Esophagus squamous epithelium (tissue), 5 donors: ENCODE data around the gene COL6A2. TPM values are rescaled to one million over a fixed set of nuclear protein-coding genes. Genes with fewer than 3 reads are reported as not detected.
"Not testable (repeated sequence)": the region's sequence is repeated elsewhere in the genome, so short reads cannot be mapped to it uniquely, and the experiment has no call there.

Experiments used
- DNase-seq: peaks from one replicate; lab custom pipeline; 2025; lab: John Stamatoyannopoulos, UW
- H3K27ac ChIP-seq, 4 donors: fragments of 200-600 bp; sonication (generic); one replicate each; pipeline ENCODE4 v1.5.1; 2016 to 2019; ENCODE audit warnings: mild to moderate bottlenecking in 1 of 4
- H3K27me3 ChIP-seq, 4 donors: fragments of 200-600 bp; sonication (generic); 1 replicate in 3 of 4; 2 replicates in 1 of 4; pipeline versions ENCODE4 v1.5.1 to v1.6.0; 2017 to 2021; ENCODE audit warnings: antibody characterized with exemption in 1 of 4
- H3K36me3 ChIP-seq, 3 donors: fragments of 200-600 bp; sonication (generic); one replicate each; pipeline ENCODE4 v1.5.1; 2016 to 2019
- H3K4me1 ChIP-seq, 3 donors: fragments of 200-600 bp; sonication (generic); one replicate each; pipeline ENCODE4 v1.5.1; 2017 to 2019
- H3K4me3 ChIP-seq, 4 donors: fragments of 200-600 bp; sonication (generic); 1 replicate in 3 of 4; 2 replicates in 1 of 4; pipeline ENCODE4 v1.5.1; 2016 to 2019; ENCODE audit warnings: mild to moderate bottlenecking in 2 of 4, moderate library complexity in 1 of 4
- H3K9me3 ChIP-seq, 3 donors: fragments of 200-600 bp; sonication (generic); one replicate each; pipeline ENCODE4 v1.5.1; 2016 to 2019
- POLR2A ChIP-seq, 4 donors: fragments of 450-650 bp; IDR thresholded peaks; one replicate each; pipeline ENCODE4 v1.6.1; 2017; ENCODE audit warnings: antibody characterized with exemption in 4 of 4, mild to moderate bottlenecking in 4 of 4, moderate library complexity in 3 of 4
- WGBS, 2 donors: methylation state at CpG; one replicate each; pipeline ENCODE4 v1.1.5; 2018; 5-methylcytosine and 5-hydroxymethylcytosine counted together
- intact Hi-C: fragments of 100-400 bp; cut with DNase I; formaldehyde crosslinking; loops from one replicate; pipeline ENCODE4 v1.15.0; 2022
- total RNA-seq, 4 donors: library from RNA; depleted of rRNA; stranded (reverse); fragments of >200 nt; gene quantifications; one replicate each; pipeline ENCODE4 v1.1.0, GENCODE V29; 2016
- TF ChIP-seq, protein P1 (sequence below), 6 experiments: fragments of 450-650 bp in 4 of 6; fragments of 200-600 bp in 2 of 6; sonication (generic) in 2 of 6; IDR thresholded peaks; one replicate each; pipeline ENCODE4 v1.5.1; 2016 to 2019; ENCODE audit warnings: antibody characterized with exemption in 6 of 6, mild to moderate bottlenecking in 4 of 6, moderate library complexity in 4 of 6
- donor health status: DM: yes; HTN: yes; CAD: no.

Gene COL6A2
- total RNA-seq, 4 donors from 2014 or later: 23.0 to 328 (median 62.0) TPM

DNA sequence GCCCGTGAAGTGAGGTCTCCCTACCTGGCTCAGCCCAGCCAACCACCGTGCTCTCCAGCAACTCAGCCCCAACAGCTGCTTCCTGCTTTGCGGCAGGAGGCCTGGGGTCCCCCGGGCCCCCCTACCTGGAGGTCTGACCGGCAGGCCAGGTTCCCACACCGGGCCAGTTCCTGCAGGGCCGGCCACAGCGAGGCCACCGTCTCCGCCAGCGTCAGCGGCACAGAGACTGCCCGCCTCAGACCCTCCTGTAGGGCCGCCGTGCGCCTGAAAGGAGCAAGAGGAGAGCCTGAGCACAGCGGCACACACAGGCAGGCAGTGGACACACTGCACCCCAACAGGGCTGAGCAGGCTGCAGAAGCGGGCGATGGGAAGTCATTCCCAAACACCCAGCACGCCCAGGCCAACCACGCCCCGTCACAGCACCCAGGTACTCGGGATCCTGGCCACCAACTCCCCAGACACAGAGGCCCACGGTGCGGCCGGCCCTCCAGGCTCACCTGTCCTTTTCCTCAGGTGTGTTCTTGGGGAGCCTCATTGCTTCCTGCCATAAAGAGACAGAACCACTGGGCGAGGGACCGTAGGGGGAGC is 40.6 kb downstream of the COL6A2 start:
- intact Hi-C loops: no loop called here
- Histone ChIP-seq H3K9me3 (no peaks in the 10 kb centered on the region), H3K4me1 (peaks cover 0 to 4% (median 0%) of the 10 kb centered on the region in 3 donors), H3K27ac (no peak overlapping the region), H3K27me3 (peaks cover 0 to 48% (median 0%) of the 10 kb centered on the region in 4 donors), H3K36me3 (no peaks in the 10 kb centered on the region), H3K4me3 (no peak overlapping the region)
- 90 to 100% methylated on average over 3 to 5 of the region's 28 CpGs for WGBS, 2 donors
- TF ChIP-seq, protein P1, sequence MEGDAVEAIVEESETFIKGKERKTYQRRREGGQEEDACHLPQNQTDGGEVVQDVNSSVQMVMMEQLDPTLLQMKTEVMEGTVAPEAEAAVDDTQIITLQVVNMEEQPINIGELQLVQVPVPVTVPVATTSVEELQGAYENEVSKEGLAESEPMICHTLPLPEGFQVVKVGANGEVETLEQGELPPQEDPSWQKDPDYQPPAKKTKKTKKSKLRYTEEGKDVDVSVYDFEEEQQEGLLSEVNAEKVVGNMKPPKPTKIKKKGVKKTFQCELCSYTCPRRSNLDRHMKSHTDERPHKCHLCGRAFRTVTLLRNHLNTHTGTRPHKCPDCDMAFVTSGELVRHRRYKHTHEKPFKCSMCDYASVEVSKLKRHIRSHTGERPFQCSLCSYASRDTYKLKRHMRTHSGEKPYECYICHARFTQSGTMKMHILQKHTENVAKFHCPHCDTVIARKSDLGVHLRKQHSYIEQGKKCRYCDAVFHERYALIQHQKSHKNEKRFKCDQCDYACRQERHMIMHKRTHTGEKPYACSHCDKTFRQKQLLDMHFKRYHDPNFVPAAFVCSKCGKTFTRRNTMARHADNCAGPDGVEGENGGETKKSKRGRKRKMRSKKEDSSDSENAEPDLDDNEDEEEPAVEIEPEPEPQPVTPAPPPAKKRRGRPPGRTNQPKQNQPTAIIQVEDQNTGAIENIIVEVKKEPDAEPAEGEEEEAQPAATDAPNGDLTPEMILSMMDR (IDR thresholded peaks at IDR 0.05): no peak
- no peak for TF ChIP-seq POLR2A (IDR thresholded peaks at IDR 0.05)
- DNase-seq: no peak

- peaks cover 0 to 12% (median 0%) of the 10 kb centered on the region in 3 donors for H3K4me1 ChIP-seq
- no peak overlapping the region for H3K4me3 ChIP-seq
- DNase-seq: no peak
- peaks cover 0 to 48% (median 0%) of the 10 kb centered on the region in 4 donors for H3K27me3 ChIP-seq
- no peaks in the 10 kb centered on the region for H3K9me3 ChIP-seq
- no peak overlapping the region for H3K27ac ChIP-seq
- TF ChIP-seq, protein P1 (IDR thresholded peaks at IDR 0.05): no peak
- no peak for TF ChIP-seq POLR2A (IDR thresholded peaks at IDR 0.05)
- intact Hi-C loops: no loop called here
- H3K36me3 ChIP-seq: no peaks in the 10 kb centered on the region
- WGBS, 2 donors: 91 to 93% methylated on average over 13 to 14 of the region's 15 CpGs
Observed at GRCh38 chr21:46139686-46140085, 41.8 kb downstream of the COL6A2 start.

GRCh38 chr21:46140352-46141003 is 42.6 kb downstream of the COL6A2 start:
- DNase-seq, H3K27ac ChIP-seq, H3K9me3 ChIP-seq, intact Hi-C loops, H3K4me3 ChIP-seq, H3K36me3 ChIP-seq: not testable (repeated sequence)
- H3K4me1 ChIP-seq: peaks cover 0 to 12% (median 0%) of the 10 kb centered on the region in 3 donors
- peaks cover 0 to 48% (median 0%) of the 10 kb centered on the region in 4 donors for H3K27me3 ChIP-seq
- WGBS, 2 donors: 56 to 58% methylated on average over 21 to 27 of the region's 29 CpGs

DNA sequence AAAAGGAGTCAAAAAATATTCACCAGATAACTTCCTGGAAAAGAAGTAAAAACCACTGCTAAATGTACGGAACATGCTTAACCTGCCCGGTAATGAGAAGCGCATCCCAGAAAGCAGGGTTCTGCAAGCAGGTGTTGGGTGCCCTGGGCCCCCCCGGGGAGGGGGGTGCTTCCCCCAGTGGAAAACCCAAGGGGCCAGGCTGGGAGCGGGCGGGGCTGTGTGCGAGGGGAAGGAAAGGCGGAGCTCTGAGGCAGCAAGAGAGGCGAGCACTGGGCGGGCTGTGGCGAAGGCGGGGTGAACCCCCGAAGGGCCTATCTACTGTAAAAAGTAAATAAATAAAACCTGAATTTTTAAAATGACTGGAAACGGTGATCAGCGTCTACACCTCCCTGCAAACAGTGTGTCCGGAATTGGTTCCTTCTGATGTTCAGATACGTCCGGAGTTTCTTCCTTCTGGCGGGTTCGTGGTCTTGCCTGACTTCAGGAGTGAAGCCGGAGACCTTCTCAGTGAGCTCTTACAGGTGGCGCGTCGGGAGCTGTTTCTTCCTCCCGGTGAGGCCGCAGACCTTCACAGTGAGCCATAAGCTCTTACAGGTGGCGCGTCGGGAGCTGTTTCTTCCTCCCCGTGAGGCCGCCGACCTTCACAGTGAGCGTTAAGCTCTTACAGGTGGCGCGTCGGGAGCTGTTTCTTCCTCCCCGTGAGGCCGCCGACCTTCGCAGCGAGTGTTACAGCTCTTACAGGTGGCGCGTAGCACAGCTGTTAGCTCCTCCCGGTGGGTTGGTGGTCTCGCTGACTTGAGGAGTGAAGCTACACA is 44.1 kb downstream of the COL6A2 start:
- DNase-seq: no peak
- H3K27me3 ChIP-seq: peaks cover 0 to 44% (median 0%) of the 10 kb centered on the region in 4 donors
- H3K36me3 ChIP-seq: no peaks in the 10 kb centered on the region
- peaks cover 0 to 12% (median 0%) of the 10 kb centered on the region in 3 donors for H3K4me1 ChIP-seq
- TF ChIP-seq, protein P1 (IDR thresholded peaks at IDR 0.05): no peak
- H3K9me3 ChIP-seq: no peaks in the 10 kb centered on the region
- no peak overlapping the region for H3K4me3 ChIP-seq
- no peak overlapping the region for H3K27ac ChIP-seq
- WGBS, 2 donors: 83 to 92% methylated on average over 28 to 40 of the region's 45 CpGs
- intact Hi-C loops: no loop called here

DNA sequence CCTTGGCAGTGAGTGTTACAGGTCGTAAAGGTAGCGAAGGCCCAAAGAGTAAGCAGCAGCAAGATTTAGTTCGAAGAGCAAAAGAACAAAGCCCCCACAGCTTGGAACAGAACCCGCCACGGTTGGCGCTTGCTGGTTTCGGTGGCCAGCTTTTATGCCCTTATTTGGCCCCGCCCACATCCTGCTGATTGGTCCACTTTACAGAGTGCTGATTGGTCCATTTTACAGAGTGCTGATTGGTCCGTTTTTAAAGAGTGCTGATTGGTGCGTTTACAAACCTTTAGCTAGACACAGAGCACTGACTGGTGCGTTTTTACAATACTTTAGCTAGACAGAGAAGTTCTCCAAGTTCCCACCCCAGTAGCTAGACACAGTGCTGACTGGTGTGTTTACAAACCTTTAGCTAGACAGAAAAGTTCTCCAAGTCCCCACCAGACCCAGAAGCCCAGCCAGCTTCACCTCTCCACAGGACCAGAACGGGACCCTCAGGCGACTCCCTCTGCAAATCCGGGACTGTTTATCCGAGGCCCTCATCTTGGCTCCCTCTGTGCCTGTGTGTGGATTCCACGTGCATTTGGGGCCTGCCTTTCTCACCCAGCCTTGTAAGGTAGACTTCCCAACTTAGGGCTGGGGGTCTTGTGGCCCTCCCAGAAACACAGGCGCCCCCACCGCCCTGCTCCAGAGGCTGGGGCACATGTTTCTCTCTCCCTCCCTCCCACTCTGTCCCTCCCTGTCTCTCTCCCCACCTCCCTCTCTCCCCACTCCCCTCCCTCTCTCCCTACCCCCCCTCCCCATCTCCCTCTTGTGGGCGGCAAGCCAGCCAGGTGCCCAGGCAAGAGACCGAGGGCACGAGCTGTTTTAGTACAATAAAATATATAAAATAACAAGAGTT is 44.9 kb downstream of the COL6A2 start:
- no peaks in the 10 kb centered on the region for H3K36me3 ChIP-seq
- peaks cover 0 to 35% (median 0%) of the 10 kb centered on the region in 4 donors for H3K27me3 ChIP-seq
- TF ChIP-seq, protein P1 (IDR thresholded peaks at IDR 0.05): no peak
- TF ChIP-seq POLR2A (IDR thresholded peaks at IDR 0.05): no peak
- WGBS, 2 donors: 79 to 81% methylated on average over 16 to 18 of the region's 21 CpGs
- no peaks in the 10 kb centered on the region for H3K9me3 ChIP-seq
- no peak overlapping the region for H3K27ac ChIP-seq
- H3K4me3 ChIP-seq: no peak overlapping the region
- H3K4me1 ChIP-seq: peaks cover 0 to 12% (median 0%) of the 10 kb centered on the region in 3 donors
- no peak for DNase-seq
- intact Hi-C loops: no loop called here
